ENCODE measurements around the gene ZNF473.

- TF ChIP-seq CTCF (IDR thresholded peaks at IDR 0.05) (no peak), POLR2A (IDR thresholded peaks at IDR 0.05) (no peak)
Observed at GRCh38 chr19:50061650-50062049, 35.8 kb downstream of the ZNF473 start.

Data from lower leg skin (tissue), 3 donors.